RPMI7951 (cell line): Measurements from ENCODE around the gene CCDC80. TPM values are rescaled to one million over a fixed set of nuclear protein-coding genes. Genes with fewer than 3 reads are reported as not detected.
"Not testable (repeated sequence)": the region's sequence is repeated elsewhere in the genome, so short reads cannot be mapped to it uniquely, and the experiment has no call there.

Experiments
- DNase-seq: peaks from one replicate; pipeline ENCODE4 v3.0.0-alpha.2; 2012; ENCODE audit warnings: low read depth
- total RNA-seq: library from RNA; depleted of rRNA; stranded (reverse); fragments of >200 nt; shearing (Covaris generic); gene quantifications from 2 replicates; pipeline ENCODE4 v1.2.3, GENCODE V29; 2014

Gene CCDC80
- total RNA-seq, 1 experiment from 2014 or later, result 44.6 TPM

DNA sequence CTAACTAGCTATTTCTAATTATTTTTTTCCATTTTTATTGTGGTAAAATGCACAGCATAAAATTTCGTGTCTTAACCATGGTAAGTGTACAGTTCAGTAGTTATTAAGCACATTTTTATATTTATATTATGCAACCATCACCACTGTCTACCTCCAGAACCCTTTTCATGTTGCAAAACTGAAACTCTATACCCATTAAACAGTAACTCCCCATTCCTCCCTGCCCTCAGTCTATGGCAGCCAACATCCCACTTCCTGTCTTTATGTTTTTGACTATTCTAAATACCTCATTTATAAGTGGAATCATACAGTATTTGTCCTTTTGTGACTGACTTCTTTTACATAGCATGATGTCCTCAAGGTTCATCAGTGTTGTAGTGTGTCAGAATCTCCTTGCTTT, 53.6 kb downstream of the CCDC80 start:
- no peak for DNase-seq

- no peak for DNase-seq
Observed at GRCh38 chr3:112585782-112586181, 55.2 kb downstream of the CCDC80 start.

DNA sequence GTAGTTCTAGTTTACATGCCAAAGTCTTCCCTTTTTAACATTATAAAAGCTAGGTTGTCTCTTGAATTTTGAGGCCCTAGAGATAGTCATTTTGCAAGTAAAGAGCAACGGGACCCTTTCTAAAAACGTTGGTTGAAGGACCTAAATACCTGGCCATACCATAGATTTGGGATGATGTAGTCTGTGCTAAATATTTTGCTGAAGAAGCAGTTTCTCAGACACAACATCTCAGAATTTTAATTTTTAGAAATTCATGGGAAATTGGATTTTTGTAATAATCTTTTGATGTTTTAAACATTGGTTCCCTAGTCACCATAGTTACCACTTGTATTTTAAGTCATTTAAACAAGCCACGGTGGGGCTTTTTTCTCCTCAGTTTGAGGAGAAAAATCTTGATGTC, 57.8 kb downstream of the CCDC80 start:
- DNase-seq, result no peak

DNA sequence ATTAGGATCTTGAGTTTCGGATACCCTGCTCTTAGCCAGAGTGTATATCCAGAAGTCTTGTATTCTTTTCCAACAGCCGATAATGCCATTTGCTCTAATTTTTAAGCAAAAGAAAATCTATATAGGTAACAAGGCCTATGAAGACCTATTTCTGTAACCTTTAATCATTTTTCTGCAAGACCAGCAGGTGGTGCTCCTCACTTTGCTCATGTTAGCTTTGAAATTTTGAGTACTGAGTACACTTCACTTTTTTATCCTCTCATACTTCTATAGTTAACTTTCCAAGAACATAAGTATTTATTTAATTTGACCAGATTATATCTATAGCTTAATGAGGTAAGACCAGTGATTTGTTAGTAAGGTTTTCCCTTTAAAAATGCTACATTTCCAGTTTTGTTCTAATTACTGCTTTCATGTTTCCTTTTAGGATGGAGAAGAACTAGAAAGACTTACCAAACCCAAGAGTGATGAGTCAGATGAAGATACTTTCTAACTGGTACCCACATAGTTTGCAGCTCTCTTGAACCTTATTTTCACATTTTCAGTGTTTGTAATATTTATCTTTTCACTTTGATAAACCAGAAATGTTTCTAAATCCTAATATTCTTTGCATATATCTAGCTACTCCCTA, 58.6 kb downstream of the CCDC80 start:
- DNase-seq, result peak; percentile 65

DNA sequence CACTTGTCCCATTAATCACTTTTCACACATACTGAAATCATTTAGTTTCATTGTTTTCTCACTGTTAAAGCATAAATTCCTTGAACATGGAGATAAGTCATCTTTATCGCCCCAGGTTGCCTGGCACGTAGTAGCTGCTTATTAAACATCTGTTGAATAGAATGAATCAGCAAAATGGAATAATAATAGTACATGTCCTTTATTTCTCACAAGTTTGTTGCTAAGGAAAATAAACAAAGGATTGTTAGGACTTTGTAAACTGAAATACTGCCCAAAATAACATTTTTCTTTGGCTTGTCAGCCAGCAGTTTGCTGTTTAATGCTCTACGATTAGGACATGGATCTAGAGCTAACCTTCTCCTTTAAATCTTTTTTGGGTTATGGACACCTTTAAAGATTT, 61.2 kb downstream of the CCDC80 start:
- no peak for DNase-seq

DNA sequence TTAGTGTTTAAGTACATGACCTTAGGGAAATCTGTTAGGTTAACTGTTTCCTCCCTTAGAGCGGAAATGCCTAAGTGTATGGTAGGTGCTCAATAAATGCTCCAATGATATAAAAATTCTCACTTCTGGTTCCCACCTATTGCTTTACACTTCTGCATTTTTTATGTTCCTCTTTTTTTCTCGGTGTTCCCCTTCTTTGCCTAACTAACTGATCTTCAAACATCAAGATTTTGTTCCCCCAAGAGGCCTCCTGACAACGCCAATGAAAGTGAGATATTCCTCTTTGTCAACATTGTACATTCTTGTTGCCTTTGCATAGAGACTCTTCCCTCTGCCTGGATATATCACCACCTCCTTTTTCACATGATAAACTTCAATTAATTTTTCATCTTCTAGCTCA, 61.7 kb downstream of the CCDC80 start:
- no peak for DNase-seq

- no peak for DNase-seq
Observed at GRCh38 chr3:112572701-112573100, 68.2 kb downstream of the CCDC80 start.

GRCh38 chr3:112569265-112569664, 71.7 kb downstream of the CCDC80 start:
- no peak for DNase-seq

- DNase-seq, result peak; percentile 14
Observed at GRCh38 chr3:112568642-112569041, 72.3 kb downstream of the CCDC80 start.

DNA sequence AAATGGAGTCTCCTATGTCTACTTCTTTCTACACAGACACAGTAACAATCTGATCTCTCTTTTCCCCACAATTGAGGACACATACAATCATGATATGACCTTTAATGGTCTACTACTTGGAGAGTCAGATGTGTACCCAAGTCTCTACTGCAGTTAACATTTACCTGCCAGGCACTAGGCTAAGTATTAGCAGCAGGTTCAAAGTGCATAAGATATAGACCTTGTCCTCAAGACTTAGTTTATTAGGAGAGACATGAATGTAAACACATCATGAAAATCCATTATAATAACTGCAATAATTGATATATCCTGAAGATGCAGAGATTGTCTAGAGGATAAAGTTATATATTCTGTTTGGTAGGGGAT, 76.0 kb downstream of the CCDC80 start:
- DNase-seq, result no peak

DNA sequence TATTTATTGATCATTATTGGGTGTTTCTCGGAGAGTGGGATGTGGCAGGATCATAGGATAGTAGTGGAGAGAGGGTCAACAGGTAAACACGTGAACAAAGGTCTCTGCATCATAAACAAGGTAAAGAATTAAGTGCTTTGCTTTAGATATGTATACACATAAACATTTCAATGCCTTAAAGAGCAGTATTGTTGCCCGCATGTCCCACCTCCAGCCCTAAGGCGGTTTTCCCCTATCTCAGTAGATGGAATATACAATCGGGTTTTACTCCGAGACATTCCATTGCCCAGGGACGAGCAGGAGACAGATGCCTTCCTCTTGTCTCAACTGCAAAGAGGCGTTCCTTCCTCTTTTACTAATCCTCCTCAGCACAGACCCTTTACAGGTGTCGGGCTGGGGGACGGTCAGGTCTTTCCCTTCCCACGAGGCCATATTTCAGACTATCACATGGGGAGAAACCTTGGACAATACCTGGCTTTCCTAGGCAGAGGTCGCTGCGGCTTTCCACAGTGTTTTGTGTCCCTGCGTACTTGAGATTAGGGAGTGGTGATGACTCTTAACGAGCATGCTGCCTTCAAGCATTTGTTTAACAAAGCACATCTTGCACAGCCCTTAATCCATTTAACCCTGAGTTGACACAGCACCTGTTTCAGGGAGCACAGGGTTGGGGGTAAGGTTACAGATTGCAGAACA, 76.5 kb downstream of the CCDC80 start:
- DNase-seq, result not testable (repeated sequence)

GRCh38 chr3:112561734-112562529, 79.0 kb downstream of the CCDC80 start, which contains the start of the genes ATG3 and SLC35A5:
Gene ATG3, minus strand, starts transcription at chr3:112561962. Its CDS starts 434 bp downstream, at chr3:112561528.
Gene SLC35A5, plus strand, starts transcription at chr3:112562045. Its CDS starts 1,359 bp downstream, at chr3:112563404.
- DNase-seq, result peak; percentile 98

- no peak for DNase-seq
Observed at GRCh38 chr3:112561484-112561733, 79.5 kb downstream of the CCDC80 start.

GRCh38 chr3:112560721-112561483, 80.0 kb downstream of the CCDC80 start:
- peak; percentile 80 for DNase-seq

DNA sequence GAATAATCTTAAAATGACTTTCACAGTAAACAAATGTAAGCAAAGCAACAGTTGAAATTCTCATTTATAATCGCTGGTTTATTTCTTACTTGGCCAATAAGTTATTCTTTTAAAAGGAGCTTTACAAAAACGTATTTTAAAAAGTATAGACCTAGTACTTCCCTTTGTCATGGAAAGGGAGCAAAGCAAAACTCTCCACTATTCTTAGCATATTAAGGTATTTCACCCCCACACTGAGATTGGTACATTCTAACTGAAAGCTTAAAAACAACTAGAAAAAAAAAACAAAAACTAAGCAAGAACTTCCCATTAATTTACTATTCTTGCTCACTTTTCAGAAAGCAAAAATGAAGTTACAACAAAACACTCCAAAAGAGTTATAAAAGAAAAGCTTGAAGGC, 80.6 kb downstream of the CCDC80 start:
- no peak for DNase-seq

- DNase-seq, result no peak
Observed at GRCh38 chr3:112557976-112558375, 83.0 kb downstream of the CCDC80 start.

- DNase-seq, result no peak
Observed at GRCh38 chr3:112555535-112556170, 85.3 kb downstream of the CCDC80 start.

GRCh38 chr3:112550859-112551258, 90.1 kb downstream of the CCDC80 start:
- no peak for DNase-seq
